ENCODE results near the gene PMP22. TPM values are rescaled to one million over a fixed set of nuclear protein-coding genes. Genes with fewer than 3 reads are reported as not detected.

PMP22 gene
- polyA plus RNA-seq, 1 donor (not counting 4 experiments of a cell fraction or from before 2014, with no cell fraction given): 7.9 TPM

DNA sequence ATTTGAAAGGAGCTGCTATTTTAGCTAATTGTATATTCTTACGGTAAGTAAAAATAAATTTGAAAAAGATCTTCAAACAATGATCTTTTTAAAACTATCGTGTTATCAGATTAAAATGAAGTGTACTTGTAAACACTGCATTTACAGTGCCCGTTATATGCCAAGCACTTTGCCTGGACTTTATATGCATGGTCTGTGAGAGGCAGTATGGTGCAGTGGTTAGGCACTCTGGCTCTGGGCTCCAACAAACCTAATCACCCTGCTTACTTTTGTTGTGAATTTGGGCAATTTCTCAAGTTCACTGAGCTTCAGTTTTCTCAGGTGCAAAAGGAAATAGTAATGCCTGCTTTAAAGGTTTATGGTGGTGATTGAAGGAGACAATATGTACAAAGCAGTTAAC lies 1.4 kb downstream of the PMP22 start:
- no peak for TF ChIP-seq EZH2 (IDR thresholded peaks at IDR 0.05; ENCODE audit: low read length)
- TF ChIP-seq, protein P1, sequence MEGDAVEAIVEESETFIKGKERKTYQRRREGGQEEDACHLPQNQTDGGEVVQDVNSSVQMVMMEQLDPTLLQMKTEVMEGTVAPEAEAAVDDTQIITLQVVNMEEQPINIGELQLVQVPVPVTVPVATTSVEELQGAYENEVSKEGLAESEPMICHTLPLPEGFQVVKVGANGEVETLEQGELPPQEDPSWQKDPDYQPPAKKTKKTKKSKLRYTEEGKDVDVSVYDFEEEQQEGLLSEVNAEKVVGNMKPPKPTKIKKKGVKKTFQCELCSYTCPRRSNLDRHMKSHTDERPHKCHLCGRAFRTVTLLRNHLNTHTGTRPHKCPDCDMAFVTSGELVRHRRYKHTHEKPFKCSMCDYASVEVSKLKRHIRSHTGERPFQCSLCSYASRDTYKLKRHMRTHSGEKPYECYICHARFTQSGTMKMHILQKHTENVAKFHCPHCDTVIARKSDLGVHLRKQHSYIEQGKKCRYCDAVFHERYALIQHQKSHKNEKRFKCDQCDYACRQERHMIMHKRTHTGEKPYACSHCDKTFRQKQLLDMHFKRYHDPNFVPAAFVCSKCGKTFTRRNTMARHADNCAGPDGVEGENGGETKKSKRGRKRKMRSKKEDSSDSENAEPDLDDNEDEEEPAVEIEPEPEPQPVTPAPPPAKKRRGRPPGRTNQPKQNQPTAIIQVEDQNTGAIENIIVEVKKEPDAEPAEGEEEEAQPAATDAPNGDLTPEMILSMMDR (optimal IDR thresholded peaks at IDR 0.05 in 1 of 3, IDR thresholded peaks at IDR 0.05 in 1 of 3, conservative IDR thresholded peaks at IDR 0.05 in 1 of 3; ENCODE audit: extremely low read depth in 1 of 3, insufficient read depth in 2 of 3, low read length in 3 of 3): peak in 1 of 3 experiments; percentile 20
- Histone ChIP-seq H3K27me3 (ENCODE audit: control insufficient read depth, extremely low read depth, insufficient read depth, low read length) (peaks cover 36% of the 10 kb centered on the region), H3K9ac (ENCODE audit: control insufficient read depth, extremely low read depth, insufficient read depth, low read length) (no peak overlapping the region), H3K36me3 (ENCODE audit: control insufficient read depth in 2 of 2, extremely low read depth in 1 of 2, insufficient read depth in 2 of 2, low read length in 2 of 2) (no peaks in the 10 kb centered on the region), H3K4me3 (ENCODE audit: control insufficient read depth in 2 of 3, extremely low read depth in 1 of 3, insufficient read depth in 2 of 3, low read depth in 1 of 3, low read length in 3 of 3) (no peak overlapping the region), H3K79me2 (ENCODE audit: control insufficient read depth, insufficient read depth, low read length) (no peaks in the 10 kb centered on the region), H3K9me3 (ENCODE audit: control insufficient read depth, low read depth, low read length) (no peaks in the 10 kb centered on the region), H3K4me1 (ENCODE audit: control insufficient read depth, extremely low read depth, insufficient read depth, low read length) (peaks cover 24% of the 10 kb centered on the region), H3K9me1 (ENCODE audit: control insufficient read depth, extremely low read depth, insufficient read depth, low read length) (no peaks in the 10 kb centered on the region), H3K4me2 (ENCODE audit: control insufficient read depth, extremely low read depth, insufficient read depth, low read depth, low read length) (peak overlapping the region; percentile 94), H3K27ac (ENCODE audit: control insufficient read depth, insufficient read depth, low read length) (no peak overlapping the region), H2AFZ (ENCODE audit: control insufficient read depth, low read length) (no peak overlapping the region), H4K20me1 (ENCODE audit: control insufficient read depth, extremely low read depth, insufficient read depth, low read length) (no peaks in the 10 kb centered on the region)
- no peak for FAIRE-seq
- no peak for DNase-seq (ENCODE audit: low read depth, low spot score)
- dilution Hi-C loops (cut with MboI; ENCODE audit: extremely low pct_ligation_motif_present, low sequenced_read_pairs): no loop called here

DNA sequence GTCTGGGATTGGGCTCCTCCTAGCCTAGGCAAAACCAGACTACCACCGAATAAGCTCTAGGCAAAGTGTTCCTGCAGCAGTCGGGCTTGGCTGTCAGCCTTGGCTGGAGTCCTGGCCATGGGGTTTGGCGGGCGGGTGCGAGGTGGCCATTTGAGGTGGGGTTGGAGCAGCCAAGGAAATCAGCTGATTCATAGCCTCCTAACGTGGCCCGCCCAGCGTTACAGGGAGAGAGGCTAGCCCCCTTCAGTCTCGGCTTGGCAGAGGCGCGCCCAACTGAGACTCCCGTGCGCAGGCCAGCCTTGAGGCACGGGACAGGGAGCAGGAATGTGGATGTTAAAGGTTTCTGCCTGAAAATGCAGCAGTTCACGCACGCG lies 1.9 kb downstream of the PMP22 start:
- Histone ChIP-seq H3K9me3 (ENCODE audit: control insufficient read depth, low read depth, low read length) (no peaks in the 10 kb centered on the region), H3K4me1 (ENCODE audit: control insufficient read depth, extremely low read depth, insufficient read depth, low read length) (peaks cover 24% of the 10 kb centered on the region), H4K20me1 (ENCODE audit: control insufficient read depth, extremely low read depth, insufficient read depth, low read length) (no peaks in the 10 kb centered on the region), H2AFZ (ENCODE audit: control insufficient read depth, low read length) (peak overlapping the region; percentile 75), H3K9ac (ENCODE audit: control insufficient read depth, extremely low read depth, insufficient read depth, low read length) (peak overlapping the region; percentile 29), H3K79me2 (ENCODE audit: control insufficient read depth, insufficient read depth, low read length) (no peaks in the 10 kb centered on the region), H3K36me3 (ENCODE audit: control insufficient read depth in 2 of 2, extremely low read depth in 1 of 2, insufficient read depth in 2 of 2, low read length in 2 of 2) (no peaks in the 10 kb centered on the region), H3K4me2 (ENCODE audit: control insufficient read depth, extremely low read depth, insufficient read depth, low read depth, low read length) (peak overlapping the region; percentile 94), H3K9me1 (ENCODE audit: control insufficient read depth, extremely low read depth, insufficient read depth, low read length) (no peaks in the 10 kb centered on the region), H3K27me3 (ENCODE audit: control insufficient read depth, extremely low read depth, insufficient read depth, low read length) (peaks cover 36% of the 10 kb centered on the region), H3K4me3 (ENCODE audit: control insufficient read depth in 2 of 3, extremely low read depth in 1 of 3, insufficient read depth in 2 of 3, low read depth in 1 of 3, low read length in 3 of 3) (peak overlapping the region in 2 of 3 experiments; percentile 49 to 56), H3K27ac (ENCODE audit: control insufficient read depth, insufficient read depth, low read length) (no peak overlapping the region)
- DNase-seq (ENCODE audit: low read depth, low spot score) (no peak), FAIRE-seq (no peak)
- dilution Hi-C loops (cut with MboI; ENCODE audit: extremely low pct_ligation_motif_present, low sequenced_read_pairs): no loop called here
- TF ChIP-seq EZH2 (IDR thresholded peaks at IDR 0.05; ENCODE audit: low read length): peak; percentile 3
- TF ChIP-seq, protein P1 (optimal IDR thresholded peaks at IDR 0.05 in 1 of 3, IDR thresholded peaks at IDR 0.05 in 1 of 3, conservative IDR thresholded peaks at IDR 0.05 in 1 of 3; ENCODE audit: extremely low read depth in 1 of 3, insufficient read depth in 2 of 3, low read length in 3 of 3): no peak
